HepG2 (cell line): Measurements from ENCODE around the gene SCAPER. TPM values are rescaled to one million over a fixed set of nuclear protein-coding genes. Genes with fewer than 3 reads are reported as not detected.

Experiments used
- ATF1 ChIP-seq: IDR thresholded peaks from 2 replicates; pipeline ENCODE4 v1.6.1; 2016; ENCODE audit warnings: mild to moderate bottlenecking, control low read depth
- BATF2 ChIP-seq: sonication (generic); formaldehyde crosslinking; IDR thresholded peaks from 2 replicates; pipeline ENCODE4 v1.8.0; 2022; ENCODE audit warnings: mild to moderate bottlenecking, missing genetic modification reagents, moderate library complexity
- GFI1 ChIP-seq: sonication (generic); formaldehyde crosslinking; IDR thresholded peaks from 2 replicates; pipeline ENCODE4 v1.5.0; 2020; ENCODE audit warnings: missing genetic modification reagents, mild to moderate bottlenecking, borderline replicate concordance
- KMT2A ChIP-seq: sonication (generic); formaldehyde crosslinking; IDR thresholded peaks from 2 replicates; pipeline ENCODE4 v1.4.0; 2020; ENCODE audit warnings: missing genetic modification reagents
- MTA1 ChIP-seq: sonication (generic); formaldehyde crosslinking; IDR thresholded peaks from 2 replicates; pipeline ENCODE4 v1.4.0; 2020; ENCODE audit warnings: missing genetic modification reagents, mild to moderate bottlenecking, borderline replicate concordance
- MXI1 ChIP-seq: IDR thresholded peaks from 3 replicates; pipeline ENCODE4 v1.6.1; 2012; ENCODE audit warnings: low read depth, low read length, inconsistent platforms, borderline replicate concordance
- NR2F2 ChIP-seq: IDR thresholded peaks from 2 replicates; pipeline ENCODE4 v1.6.1; 2012; ENCODE audit warnings: low read depth, inconsistent platforms, borderline replicate concordance
- SAFB2 ChIP-seq: sonication (generic); formaldehyde crosslinking; IDR thresholded peaks from 2 replicates; pipeline ENCODE4 v1.5.1; 2020; ENCODE audit warnings: missing genetic modification reagents, low read depth, mild to moderate bottlenecking, borderline replicate concordance
- TBX2 ChIP-seq: sonication (generic); formaldehyde crosslinking; IDR thresholded peaks from 2 replicates; pipeline ENCODE4 v1.5.0; 2020; ENCODE audit warnings: missing genetic modification reagents, mild to moderate bottlenecking, borderline replicate concordance
- USF2 ChIP-seq, 2 experiments: sonication (generic) in 1 of 2; formaldehyde crosslinking in 1 of 2; IDR thresholded peaks; 2 replicates each; pipeline versions ENCODE4 v1.5.1 to v1.6.1; 2011 to 2020; ENCODE audit warnings: borderline replicate concordance in 1 of 2, low read depth in 1 of 2, low read length in 1 of 2, mild to moderate bottlenecking in 1 of 2, missing genetic modification reagents in 1 of 2, moderate library complexity in 1 of 2
- ZBTB3 ChIP-seq: sonication (generic); formaldehyde crosslinking; IDR thresholded peaks from 2 replicates; pipeline ENCODE4 v1.4.0; 2020; ENCODE audit warnings: low read depth, mild to moderate bottlenecking, moderate library complexity, missing genetic modification reagents, borderline replicate concordance
- ZBTB8A ChIP-seq: sonication (generic); formaldehyde crosslinking; IDR thresholded peaks from 2 replicates; pipeline ENCODE4 v1.4.0; 2020; ENCODE audit warnings: mild to moderate bottlenecking, low read depth, missing genetic modification reagents, borderline replicate concordance
- ZNF180 ChIP-seq: sonication (generic); formaldehyde crosslinking; IDR thresholded peaks from 2 replicates; pipeline ENCODE4 v1.4.0; 2020; ENCODE audit warnings: low read depth, missing genetic modification reagents, borderline replicate concordance
- ZNF224 ChIP-seq: sonication (generic); formaldehyde crosslinking; IDR thresholded peaks from 2 replicates; pipeline ENCODE4 v1.5.0; 2020; ENCODE audit warnings: mild to moderate bottlenecking, missing genetic modification reagents
- ZNF235 ChIP-seq: sonication (generic); formaldehyde crosslinking; IDR thresholded peaks from 2 replicates; pipeline ENCODE4 v1.8.1; 2023; ENCODE audit warnings: mild to moderate bottlenecking, missing genetic modification reagents, borderline replicate concordance
- ZNF33A ChIP-seq: sonication (generic); formaldehyde crosslinking; IDR thresholded peaks from 2 replicates; pipeline ENCODE4 v1.5.1; 2020; ENCODE audit warnings: missing genetic modification reagents, mild to moderate bottlenecking, moderate library complexity, borderline replicate concordance
- ZNF646 ChIP-seq: sonication (generic); formaldehyde crosslinking; IDR thresholded peaks from 2 replicates; pipeline ENCODE4 v1.9.0; 2021; ENCODE audit warnings: mild to moderate bottlenecking, missing genetic modification reagents
- ZSCAN21 ChIP-seq: sonication (generic); formaldehyde crosslinking; IDR thresholded peaks from 2 replicates; pipeline ENCODE4 v1.8.0; 2022; ENCODE audit warnings: mild to moderate bottlenecking, missing genetic modification reagents, moderate library complexity, borderline replicate concordance
- polyA plus RNA-seq, 8 experiments: library from polyadenylated mRNA; depleted of rRNA in 3 of 8; stranded (reverse) in 7 of 8; unstranded in 1 of 8; fragments of >200 nt; fragmentation: Illumina TruSeq in 4 of 8; extraction: Trizol in 4 of 8; gene quantifications; 2 replicates each; pipeline versions ENCODE4 v1.2.1 to v1.2.3, GENCODE V29; 2011 to 2016; ENCODE audit warnings: low read depth in 4 of 8, missing spikeins in 1 of 8, mixed read lengths in 1 of 8; ENCODE audit not compliant: insufficient read depth in 1 of 8
- total RNA-seq, 5 experiments: library from RNA; depleted of rRNA; stranded (reverse); fragments of >200 nt; fragmentation: Illumina TruSeq; extraction: Trizol; gene quantifications; 2 replicates each; pipeline ENCODE4 v1.2.3, GENCODE V29; 2016; ENCODE audit warnings: low read depth in 1 of 5

The SCAPER gene
- total and polyA plus RNA-seq, 2 of the 13 experiments (the other 11 are each of a cell fraction or from before 2014, with no cell fraction given) = 4.3 to 10.5 TPM

GRCh38 chr15:76311100-76311953, 593.8 kb downstream of the SCAPER start, which contains the start of gene ETFA (continued):
- no peak for TF ChIP-seq ZNF180
- TF ChIP-seq ZNF224 (CRISPR knock-in tag) = 0 out of 2 replicates have a peak, but pooled peaks have one; percentile 21
- no peak for TF ChIP-seq ATF1 (CRISPR knock-in tag)
- TF ChIP-seq ZBTB3 = no peak
- TF ChIP-seq GFI1 (CRISPR knock-in tag) = no peak; the same call in none of the 2 replicates
- peak; percentile 53; the same call in 1 of the 2 replicates for TF ChIP-seq USF2 (IDR thresholded peaks at IDR 0.05; ENCODE audit: low read depth, low read length)
- TF ChIP-seq USF2 (CRISPR knock-in tag; IDR thresholded peaks at IDR 0.05; ENCODE audit: borderline replicate concordance) = peak; percentile 76
- no peak for TF ChIP-seq ZBTB8A (CRISPR knock-in tag)
- TF ChIP-seq MTA1 (CRISPR knock-in tag) = peak; percentile 84; the same call in 1 of the 2 replicates
- no peak for TF ChIP-seq ZNF33A
- TF ChIP-seq BATF2 (CRISPR knock-in tag) = no peak; the same call in 1 of the 2 replicates
- peak; percentile 92 for TF ChIP-seq KMT2A (CRISPR knock-in tag)
- TF ChIP-seq MXI1 = peak; percentile 82; the same call in 2 of the 3 replicates
- peak; percentile 42; the same call in 1 of the 2 replicates for TF ChIP-seq NR2F2
- TF ChIP-seq TBX2 (CRISPR knock-in tag) = peak; percentile 93
- TF ChIP-seq ZSCAN21 = peak; percentile 81; the same call in 1 of the 2 replicates
- 0 out of 2 replicates have a peak, but pooled peaks have one; percentile 24 for TF ChIP-seq SAFB2 (CRISPR knock-in tag)
- peak; percentile 76; the same call in 1 of the 2 replicates for TF ChIP-seq ZNF235
- TF ChIP-seq ZNF646 (CRISPR knock-in tag) = no peak
